ENCODE measurements around the gene MIEF1.

MIEF1 gene

GRCh38 chr22:39502109-39502788 is at the start of gene MIEF1:
MIEF1 (plus strand) TSS chr22:39502290; CDS start chr22:39511295, 9,005 bp downstream.
- DNase-seq, result peak; percentile 99

- no peak for DNase-seq
Measured at GRCh38 chr22:39452740-39453040, 49.4 kb upstream of the MIEF1 start.

GRCh38 chr22:39453765-39454378 is 48.2 kb upstream of the MIEF1 start:
- DNase-seq, result no peak

- DNase-seq, result no peak
Measured at GRCh38 chr22:39454385-39454871, 47.7 kb upstream of the MIEF1 start.

DNA sequence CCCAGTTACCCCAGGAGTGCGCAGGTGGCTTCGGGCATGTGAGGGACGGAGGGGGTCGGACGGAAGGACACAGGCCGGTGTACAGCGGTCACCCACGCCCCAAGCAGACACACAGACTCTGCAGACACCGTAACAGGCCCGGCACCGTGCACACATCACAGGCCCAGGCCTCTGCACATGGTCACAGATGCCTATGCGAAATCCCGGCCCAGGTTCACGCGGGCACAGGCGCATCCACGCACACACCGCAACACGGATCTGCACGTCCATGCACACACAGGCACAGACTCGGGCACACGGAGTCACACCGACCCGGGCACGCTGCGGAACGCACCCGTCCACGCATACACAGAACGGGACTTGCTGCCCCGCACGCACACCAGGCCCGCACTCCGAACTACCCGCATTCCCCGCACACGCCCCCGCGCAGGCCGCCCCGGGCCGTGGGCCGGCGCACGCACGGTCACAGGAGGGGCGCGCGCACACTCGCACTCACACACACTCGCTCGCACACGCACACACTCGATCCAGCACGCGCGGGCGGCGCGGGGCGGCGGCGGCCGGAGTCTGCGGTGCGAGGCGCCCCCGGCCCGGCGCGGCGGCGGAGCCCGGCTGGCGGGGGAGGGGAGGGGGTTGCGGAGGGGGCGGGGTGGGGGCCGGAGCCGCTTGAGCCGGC is 45.4 kb upstream of the MIEF1 start, which contains the start of gene MGAT3:
Gene MGAT3 (plus strand): TSS at position 491 of the 676 bp plus-strand sequence. CDS start 30,336 bp downstream, outside the sequence.
- DNase-seq, result no peak

DNA sequence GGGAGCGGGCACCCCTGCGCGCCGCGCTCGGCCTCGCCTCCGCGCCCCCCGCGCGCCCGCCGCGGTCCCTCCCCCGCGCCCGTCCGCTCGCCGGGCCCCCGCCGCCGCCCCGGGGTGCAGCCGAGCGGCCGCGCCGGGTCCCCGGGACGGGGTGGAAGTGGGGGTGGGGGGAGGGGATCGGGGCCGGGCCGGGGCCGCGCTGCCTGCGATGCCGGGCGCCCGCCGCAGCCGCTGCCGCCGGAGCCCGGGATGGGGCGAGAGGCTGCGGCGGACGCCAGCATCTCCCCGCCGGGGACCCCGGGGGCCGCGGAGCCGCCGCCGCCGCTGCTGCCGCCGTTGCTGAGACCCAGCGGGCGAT is 44.9 kb upstream of the MIEF1 start:
- no peak for DNase-seq

DNA sequence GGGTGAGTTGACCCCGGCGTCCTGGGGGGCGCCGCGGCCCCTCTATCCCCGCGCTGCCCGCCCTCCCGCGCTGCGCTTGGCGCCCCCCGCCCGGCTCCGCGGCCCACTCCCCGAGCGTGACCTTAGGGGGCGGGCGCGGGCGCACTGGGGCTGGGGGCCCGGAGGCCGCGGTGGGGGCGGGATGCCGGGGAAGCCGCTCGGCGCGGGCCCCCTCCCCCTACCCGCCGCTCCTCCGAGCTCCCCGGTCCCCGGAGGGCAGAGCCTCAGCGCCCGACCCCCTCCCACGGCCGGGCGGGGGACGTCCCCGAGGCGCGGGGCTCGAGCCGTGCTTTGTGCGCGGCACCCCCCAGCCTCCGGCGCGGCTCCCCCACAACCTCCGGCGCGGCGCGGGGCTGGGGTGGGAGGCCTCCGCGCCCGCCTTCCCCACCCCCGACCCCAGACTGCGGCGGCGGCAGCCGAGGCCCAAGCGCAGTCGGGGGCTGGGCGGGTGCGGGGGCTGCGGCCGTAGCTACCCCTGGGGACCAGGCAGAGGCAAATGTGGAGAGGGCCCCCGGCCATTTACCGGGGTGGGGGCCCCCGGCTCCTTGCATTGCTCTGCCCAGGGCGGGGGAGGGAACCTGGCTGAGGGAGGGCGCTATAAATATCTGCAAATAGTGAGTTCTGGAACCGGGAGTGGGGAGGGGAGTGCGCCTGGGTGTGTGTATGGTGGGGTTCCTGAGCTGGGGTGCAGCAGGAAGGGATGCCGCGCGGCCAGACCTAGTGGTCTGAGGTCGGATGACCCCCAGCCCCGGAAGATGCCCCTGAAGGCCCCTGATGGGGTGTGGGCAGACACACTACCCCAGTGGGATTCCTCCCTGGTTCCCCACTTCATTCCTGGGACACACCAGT is 44.3 kb upstream of the MIEF1 start:
- DNase-seq, result no peak

- no peak for DNase-seq
Measured at GRCh38 chr22:39458444-39459083, 43.5 kb upstream of the MIEF1 start.

DNA sequence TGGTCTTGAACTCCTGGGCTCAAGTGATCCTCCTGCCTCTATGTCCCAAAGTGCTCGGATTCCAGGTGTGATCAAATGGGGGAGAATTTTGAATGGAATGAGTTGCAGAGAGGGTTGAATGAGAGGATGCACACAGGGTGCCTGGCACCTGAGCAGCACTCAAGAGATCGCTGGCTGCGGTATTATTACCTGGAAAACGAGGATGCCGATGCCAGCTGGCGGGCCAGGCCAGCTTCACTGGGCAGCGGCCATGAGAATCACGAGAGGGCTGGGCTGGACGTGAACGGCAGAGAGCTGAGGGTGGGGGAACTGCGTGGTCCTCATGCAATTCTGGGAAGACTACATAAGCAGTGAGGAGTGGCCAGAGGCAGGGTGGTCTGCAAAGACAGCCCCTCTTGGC is 42.4 kb upstream of the MIEF1 start:
- DNase-seq, result no peak

DNA sequence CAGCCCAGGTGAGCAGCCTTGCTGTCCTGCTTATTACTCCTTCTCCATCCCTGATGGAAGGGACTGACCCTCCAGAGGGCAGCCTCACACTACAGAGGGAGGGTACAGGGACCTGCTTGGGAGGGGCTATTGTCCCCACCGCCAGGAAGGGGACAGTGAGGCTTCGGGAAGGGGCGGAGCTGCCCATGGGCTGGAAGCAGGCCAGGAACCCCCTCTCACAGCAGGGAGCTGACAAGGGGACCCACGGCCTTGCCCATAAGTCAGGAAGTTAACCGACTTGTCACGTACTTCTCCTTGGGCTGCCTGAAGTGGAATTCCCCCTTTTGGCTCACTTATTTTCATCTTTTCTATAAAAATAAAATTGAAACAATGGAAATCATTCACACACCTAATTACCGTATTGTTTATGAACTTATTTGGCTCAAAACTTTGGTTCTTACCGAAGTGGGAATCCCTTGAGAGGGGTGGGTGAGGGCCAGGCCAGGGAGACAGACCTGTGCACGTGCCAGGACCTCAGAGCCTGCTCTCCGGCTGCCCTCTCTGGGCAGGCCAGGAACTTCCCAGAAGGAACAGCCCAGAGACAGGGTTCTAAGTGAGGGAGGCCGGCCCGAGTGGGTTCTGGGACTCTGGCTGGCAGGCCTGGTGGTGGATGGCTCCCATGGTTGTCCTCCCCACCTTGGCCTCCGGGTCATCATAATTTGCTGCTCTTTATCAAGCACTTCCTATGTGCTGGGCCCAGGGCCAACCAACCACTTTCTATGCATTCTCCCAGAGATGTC is 39.5 kb upstream of the MIEF1 start:
- peak; percentile 70 for DNase-seq

- DNase-seq, result no peak
Measured at GRCh38 chr22:39463277-39463676, 38.8 kb upstream of the MIEF1 start.

DNA sequence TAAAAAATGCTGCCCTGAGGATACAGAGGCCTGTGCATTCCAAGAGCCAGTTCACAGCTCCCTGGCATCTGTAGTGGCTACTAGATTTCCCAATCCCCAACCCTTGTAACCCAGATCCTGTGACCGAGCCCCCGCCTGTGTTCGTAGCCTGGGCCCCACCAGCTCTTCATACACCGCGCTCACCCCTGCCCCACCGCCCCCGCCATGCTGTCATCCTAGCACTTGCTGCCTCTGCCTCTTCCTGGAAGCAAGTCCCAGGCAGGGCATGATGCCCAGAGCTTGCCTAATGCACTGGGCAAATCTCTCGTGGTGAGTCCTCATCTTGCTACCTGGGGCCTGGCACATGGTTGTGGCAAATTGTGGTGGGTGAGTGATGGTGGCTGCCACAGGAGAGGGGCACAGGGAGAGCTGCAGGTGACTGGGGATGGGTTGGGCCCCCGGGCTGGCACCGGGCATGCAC is 38.1 kb upstream of the MIEF1 start:
- peak; percentile 39 for DNase-seq

- DNase-seq, result peak; percentile 85
Measured at GRCh38 chr22:39466228-39467006, 35.7 kb upstream of the MIEF1 start.

DNA sequence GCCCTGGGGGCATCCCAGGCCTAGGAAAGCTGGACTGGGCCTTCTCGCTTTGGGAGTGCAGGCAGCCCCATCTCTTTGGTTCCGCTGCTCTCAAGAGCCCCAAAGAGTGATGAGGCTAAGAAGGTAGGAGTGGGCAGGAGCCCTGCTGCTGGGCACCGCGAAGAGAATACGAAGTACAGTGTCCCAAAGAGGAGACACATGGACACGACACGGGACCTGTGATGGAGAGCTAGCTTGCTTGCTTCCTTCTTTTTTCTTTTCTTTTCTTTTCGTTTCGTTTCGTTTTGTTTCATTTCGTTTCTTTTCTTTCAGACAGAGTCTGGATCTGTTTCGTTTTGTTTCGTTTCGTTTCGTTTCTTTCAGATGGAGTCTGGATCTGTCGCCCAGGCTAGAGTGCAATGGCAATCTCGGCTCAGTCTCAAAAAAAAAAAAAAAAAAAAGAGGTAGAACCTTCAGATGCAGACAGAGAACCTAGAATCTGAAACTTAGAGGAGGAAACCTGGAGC is 34.6 kb upstream of the MIEF1 start:
- peak; percentile 39 for DNase-seq

- DNase-seq, result peak; percentile 43
Measured at GRCh38 chr22:39468487-39469325, 33.4 kb upstream of the MIEF1 start.

DNA sequence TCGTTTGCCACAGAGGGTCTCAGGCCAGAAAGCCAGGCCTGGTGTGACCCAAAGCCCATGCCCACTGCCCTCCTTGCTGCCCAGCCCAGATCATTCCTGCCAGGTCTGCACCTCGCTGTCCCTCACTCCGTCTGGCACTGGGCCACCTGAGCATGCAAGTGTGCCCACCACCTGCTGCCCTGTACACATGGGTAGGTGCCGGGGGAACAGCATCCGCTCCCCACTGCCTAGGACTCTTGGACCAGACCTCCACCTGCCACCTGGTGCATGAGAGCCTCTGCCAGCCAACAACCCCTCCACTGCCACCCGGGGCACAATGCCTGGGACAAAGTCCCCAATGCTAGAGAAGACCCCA is 32.8 kb upstream of the MIEF1 start:
- DNase-seq, result no peak

DNA sequence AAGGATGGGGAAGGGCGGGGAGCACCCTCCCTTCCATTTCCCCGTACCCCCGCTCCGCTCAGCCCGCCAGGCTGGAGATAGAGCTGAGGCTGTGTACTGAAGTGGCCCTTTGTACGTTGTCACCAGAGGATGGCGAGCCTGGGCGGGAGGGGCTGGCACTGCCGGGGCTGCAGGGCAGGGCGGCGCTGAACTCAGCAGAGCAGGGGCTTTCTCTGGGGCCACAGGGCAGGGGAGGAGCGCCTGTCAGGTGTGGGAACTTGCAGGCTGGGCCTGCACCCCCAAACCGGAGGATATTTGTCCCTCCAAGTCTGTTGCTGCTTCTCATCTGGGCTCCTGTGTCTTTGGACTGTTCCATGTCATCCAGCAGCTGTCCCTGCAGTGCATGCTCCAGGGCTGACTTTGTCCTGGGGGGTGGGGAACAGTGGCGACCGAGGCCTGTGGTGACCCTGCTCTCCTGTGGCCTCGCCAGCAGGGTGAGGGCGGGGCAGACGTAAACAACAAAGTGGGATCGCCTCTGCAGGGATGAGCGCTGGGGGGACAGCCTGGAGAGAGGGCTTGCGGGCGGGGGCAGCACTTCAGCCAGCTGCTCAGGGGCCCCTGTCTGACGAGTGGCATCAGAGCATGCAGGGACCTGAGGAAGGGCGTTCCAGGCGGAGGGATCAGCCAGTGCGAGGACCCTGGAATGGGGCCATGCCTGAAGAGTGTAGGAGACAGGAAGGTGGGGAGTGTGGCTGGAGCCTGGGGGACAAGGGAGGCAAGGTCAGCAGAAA is 32.2 kb upstream of the MIEF1 start:
- no peak for DNase-seq

DNA sequence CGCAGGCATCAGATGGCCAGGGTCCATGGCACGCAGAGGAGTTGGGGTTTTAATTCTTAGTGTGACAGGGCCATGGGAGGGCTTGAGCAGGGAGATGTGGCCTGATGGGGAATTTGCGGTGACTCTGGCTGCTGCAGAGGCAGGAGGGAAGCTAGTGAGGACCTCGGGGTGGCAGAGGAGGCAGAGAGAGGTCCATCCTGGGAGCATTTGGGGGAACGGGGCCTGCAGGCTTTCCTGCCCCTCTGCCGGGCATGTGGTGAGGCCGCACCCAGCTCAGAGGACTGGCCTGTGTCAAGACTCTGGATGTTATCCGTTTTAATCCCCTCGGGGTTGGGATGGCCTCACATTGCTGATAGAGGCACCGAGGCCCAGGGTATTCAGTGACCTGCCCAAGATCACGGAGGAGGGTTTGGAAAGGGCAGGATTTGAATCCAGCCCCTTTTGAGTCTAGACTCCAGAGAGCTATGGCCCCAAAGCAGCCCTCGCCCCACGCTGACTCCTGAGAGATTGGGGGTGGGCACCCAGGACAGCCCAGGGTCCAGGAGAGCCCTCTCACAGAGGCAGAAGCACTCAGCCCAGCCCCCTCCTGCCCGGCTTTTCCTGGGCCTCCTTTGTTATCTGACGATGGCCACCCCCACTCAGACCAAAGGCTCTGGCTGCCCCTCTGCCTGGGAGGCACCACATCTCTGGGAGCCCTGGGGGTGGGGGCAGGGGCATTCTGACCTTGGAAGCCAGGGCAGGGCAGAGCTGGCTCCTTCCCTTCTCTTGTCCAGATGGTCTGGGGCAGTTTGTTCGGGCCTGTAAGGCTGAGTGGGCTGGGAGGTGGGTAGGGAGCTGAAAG is 31.4 kb upstream of the MIEF1 start:
- DNase-seq, result no peak
